Tongue (tissue), 2 donors: ENCODE data around the gene ANKRD34C. TPM values are rescaled to one million over a fixed set of nuclear protein-coding genes. Genes with fewer than 3 reads are reported as not detected.
"Not testable (repeated sequence)": the region's sequence is repeated elsewhere in the genome, so short reads cannot be mapped to it uniquely, and the experiment has no call there.

ENCODE experiments used
- DNase-seq: peaks from one replicate; pipeline ENCODE4 v3.0.0-alpha.2; 2015
- total RNA-seq: library from RNA; depleted of rRNA; stranded (reverse); fragments of >200 nt; gene quantifications from one replicate; pipeline ENCODE4 v1.2.3, GENCODE V29; 2014

The ANKRD34C gene
- total RNA-seq, 1 donor from 2014 or later, result 0.21 TPM

DNA sequence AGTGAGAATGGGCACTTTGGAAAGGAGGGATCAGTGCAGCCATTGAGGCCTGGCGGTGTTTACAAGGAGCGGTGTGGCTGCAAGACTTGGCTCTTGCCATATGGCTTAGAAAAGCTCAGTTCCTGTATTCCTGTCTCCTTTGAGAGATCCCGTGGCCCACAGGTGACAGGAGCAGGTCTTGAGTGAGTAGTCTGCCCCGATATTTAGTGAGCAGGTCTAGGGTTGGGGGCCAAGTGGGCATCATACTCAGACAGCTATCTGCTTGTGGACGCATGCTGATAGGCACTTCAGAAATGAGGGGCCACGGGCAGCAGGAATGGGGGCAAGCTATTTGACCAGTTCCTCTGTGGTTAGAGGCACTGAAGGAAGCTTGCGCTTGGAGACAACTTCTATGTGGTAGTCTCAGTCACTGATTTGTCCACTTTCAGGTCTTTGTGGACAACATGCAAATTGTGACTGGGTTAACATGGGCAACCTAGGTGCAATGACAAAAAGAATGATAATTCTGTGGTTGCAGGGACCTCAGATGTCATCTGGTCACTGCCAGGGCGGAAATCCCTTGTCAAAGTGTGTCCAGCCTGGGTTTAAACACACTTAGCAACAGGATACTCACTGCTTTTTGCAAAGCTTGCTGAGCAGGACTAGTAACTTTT, 29.5 kb downstream of the ANKRD34C start:
- DNase-seq, result no peak

- DNase-seq, result no peak
These were observed 31.7 kb downstream of the ANKRD34C start for GRCh38 chr15:79314186-79314585.

DNA sequence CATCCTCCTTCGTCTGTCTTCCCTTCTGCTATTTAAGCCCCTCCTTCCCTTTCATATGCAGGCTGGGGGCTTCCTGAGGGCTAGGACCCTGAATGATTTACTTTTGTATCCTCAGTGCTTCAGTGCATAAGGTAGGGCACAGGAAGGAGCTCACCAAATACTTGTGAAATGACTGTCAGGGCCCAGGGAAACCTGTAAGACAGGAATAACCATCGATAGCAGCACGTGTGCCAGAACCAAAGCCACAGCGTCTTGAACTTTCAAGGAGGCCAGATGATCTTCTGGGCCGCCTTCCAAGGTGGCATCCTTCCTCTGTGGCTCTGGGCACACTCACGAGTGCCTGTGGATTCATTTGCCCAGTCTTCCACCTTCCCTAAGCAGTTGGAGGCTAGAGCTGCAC, 32.3 kb downstream of the ANKRD34C start:
- DNase-seq, result no peak

GRCh38 chr15:79315623-79316328, 33.3 kb downstream of the ANKRD34C start:
- DNase-seq, result no peak

- DNase-seq, result no peak
These were observed 34.3 kb downstream of the ANKRD34C start for GRCh38 chr15:79316864-79317263.

GRCh38 chr15:79319973-79320372, 37.5 kb downstream of the ANKRD34C start:
- DNase-seq, result not testable (repeated sequence)

DNA sequence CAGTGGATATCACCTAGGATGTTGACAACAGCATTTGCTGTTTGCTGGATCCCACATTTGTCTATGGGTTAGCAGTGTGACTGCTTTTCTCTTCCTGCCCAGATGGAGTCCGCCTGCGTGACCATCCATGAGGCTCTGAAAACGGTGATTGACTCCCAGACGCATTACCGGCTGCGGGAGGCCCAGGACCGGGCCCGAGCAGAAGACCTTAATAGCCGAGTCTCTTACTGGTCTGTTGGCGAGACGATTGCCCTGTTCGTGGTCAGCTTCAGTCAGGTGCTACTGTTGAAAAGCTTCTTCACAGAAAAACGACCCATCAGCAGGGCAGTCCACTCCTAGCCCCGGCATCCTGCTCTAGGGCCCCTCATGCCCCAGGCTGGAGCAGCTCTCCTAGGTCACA, 39.4 kb downstream of the ANKRD34C start:
- no peak for DNase-seq

DNA sequence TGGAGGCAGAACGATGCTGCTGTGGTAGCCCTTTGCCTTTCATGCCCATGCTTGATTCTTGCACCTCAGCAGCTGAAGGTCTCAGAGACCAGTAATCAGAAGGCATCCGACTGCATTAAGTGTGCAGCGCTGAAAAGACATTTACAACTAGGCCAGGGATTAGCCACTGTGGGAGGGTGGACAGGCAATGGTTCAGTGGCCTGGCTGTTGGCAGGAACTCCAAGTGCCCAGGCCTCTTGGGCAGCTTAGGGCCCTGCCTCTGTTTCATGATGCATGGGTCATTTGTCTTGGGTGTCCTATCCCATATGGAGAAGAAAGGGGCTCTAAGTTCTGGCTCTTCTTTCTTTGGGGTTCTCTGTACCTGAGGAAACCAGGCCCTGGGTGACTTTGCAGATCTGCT, 39.8 kb downstream of the ANKRD34C start:
- DNase-seq, result no peak

DNA sequence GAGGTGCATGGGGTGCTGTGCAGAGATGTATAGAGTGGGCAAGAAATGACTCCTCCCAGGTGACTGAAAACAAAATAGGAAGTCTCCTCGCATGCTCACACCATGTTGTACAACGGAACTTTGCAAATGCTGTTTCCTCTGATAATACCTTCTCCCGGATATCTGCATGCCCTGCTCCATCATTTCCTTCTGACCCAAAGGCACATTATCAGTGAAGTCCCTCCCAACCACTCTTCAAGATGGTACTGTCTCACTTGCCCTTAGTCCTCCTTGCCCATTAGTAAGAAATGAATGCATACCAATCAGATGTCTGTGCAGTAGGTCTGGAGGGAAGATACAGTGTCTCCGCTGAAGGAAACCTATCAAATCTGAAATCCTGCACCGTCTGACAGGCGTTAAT, 40.4 kb downstream of the ANKRD34C start:
- no peak for DNase-seq

DNA sequence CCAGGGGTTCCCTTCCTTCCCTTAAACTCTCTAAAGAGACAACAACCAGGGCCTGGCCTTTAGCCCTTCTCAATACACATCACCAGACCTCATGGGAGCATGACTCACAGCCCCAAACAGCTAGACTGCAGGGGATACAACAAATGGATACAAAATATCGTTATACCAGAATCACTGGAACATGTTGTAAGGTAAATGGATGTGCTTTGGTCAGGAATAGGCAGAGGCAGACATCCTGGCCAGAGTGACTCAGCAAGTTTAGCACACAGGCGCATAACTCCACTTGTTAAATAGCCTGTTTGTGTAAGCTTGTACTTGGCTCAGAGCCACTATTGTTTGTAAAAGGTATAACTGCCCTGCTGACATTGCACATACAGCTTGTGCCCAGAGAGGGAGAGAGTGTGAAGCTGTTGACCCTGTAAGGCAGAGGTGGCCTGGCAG, 46.7 kb downstream of the ANKRD34C start:
- no peak for DNase-seq

Other genes starting within 250 kb of the ANKRD34C start
- 0.31 TPM for gene RASGRF1, start 191.9 kb upstream of the ANKRD34C start, total RNA-seq
- gene TMED3, start 28.4 kb downstream of the ANKRD34C start, total RNA-seq, result 41.3 TPM
- gene MINAR1, start 149.6 kb downstream of the ANKRD34C start, total RNA-seq, result 0.82 TPM